ENCODE measurements around the gene BEX1.
A peak's percentile ranks its signal among the peaks of the same experiment; 100 is the strongest.
"Not testable (repeated sequence)": the region's sequence is repeated elsewhere in the genome, so short reads cannot be mapped to it uniquely, and the experiment has no call there.

BEX1 gene

DNA sequence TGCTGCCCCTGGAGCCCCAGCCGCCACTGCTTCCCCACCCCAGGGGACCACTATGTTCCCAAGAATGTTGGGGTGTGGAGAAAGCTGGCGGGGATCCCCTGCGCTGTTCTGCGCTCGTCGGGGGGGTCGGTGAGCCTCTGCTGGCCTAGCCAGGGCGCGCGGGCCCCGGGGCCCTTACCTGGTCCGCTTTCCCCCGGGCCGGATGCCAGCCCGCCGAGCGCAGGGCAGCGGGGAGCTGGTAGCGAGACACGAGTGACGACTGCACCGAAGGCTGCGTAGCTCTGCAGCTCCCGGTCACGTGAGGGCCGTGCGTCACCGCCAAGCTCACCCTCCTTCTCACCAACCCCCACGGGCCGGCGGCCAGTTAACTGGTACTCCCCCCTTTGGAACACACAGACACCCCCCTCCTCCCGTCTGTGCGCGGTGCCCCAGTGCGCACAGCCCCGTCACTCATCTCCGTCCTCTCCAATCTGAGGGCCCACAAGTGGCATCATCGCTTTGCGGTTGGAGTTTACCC lies at the start of gene BEX1:
BEX1 (minus strand) TSS at position 254 of the 517 bp plus-strand sequence. CDS start 897 bp downstream, outside the sequence.
- DNase-seq = peak; percentile 95

- DNase-seq = not testable (repeated sequence)
These were observed 45.5 kb upstream of the BEX1 start for GRCh38 chrX:103109497-103109896.

DNA sequence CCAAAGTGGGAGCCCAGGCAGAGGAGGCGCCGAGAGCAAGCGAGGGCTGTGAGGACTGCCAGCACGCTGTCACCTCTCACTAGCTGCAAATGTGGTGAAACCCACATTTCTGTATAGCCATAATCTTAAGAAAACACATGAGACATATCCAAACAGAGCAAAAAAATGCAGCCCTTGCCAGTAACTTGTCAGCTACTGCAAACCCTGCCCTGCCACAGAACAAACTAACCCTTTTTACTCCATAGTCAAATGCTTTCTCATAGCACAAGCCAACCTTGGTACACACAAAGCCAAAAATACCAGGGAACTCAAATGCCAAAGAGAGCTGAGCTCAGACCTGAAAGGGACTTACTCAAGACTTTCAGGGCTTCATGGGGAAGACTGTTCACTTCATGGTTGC lies 43.9 kb upstream of the BEX1 start:
- DNase-seq = no peak

GRCh38 chrX:103107227-103107737 lies 43.3 kb upstream of the BEX1 start:
- DNase-seq = not testable (repeated sequence)

DNA sequence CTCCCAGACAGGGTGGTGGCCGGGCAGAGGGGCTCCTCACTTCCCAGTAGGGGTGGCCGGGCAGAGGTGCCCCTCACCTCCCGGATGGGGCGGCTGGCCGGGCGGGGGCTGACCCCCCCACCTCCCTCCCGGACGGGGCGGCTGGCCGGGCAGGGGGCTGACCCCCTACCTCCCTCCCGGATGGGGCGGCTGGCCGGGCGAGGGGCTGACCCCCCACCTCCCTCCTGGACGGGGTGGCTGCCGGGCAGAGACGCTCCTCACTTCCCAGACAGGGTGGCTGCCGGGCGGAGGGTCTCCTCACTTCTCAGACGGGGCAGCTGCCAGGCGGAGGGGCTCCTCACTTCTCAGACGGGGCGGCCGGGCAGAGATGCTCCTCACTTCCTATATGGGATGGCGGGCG lies 40.4 kb upstream of the BEX1 start:
- DNase-seq = not testable (repeated sequence)

DNA sequence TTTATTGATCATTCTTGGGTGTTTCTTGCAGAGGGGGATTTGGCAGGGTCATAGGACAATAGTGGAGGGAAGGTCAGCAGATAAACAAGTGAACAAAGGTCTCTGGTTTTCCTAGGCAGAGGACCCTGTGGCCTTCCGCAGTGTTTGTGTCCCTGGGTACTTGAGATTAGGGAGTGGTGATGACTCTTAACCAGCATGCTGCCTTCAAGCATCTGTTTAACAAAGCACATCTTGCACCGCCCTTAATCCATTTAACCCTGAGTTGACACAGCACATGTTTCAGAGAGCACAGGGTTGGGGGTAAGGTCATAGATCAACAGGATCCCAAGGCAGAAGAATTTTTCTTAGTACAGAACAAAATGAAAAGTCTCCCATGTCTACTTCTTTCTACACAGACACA lies 39.9 kb upstream of the BEX1 start:
- not testable (repeated sequence) for DNase-seq

DNA sequence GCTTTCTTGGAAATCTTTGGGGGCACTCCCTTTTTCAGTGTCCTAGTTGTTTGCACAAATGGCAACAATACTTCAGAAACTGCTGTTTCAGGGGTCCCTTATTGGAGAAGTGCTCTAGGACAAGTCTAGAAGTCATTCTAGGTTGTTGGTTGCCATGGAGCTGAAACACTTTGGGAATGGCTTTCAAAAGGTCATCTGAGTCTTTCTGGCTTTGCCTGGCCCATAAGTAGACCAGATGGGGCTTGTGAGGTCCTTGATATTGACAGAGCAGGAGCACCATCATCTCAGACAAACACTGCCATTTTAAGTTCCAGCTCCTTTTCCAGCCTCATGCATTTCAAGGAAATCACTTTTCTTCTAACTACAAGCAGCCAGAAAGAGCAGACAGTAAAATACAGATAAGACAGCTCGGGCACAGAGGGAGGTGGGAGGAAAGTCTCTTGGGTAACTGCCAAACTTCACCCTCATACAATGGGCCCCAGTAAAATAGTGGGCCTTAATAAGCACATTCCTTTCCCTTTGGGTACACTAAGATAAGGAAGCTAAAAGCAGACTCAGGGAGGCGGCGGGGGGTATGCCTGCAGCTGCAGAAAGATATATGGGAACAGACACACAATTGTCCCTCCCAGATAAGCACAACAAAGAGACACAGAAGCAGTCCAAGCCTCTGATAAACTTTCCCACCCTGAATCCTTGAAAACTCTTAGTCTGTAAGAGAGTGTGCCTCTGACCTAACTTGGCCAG lies 37.5 kb upstream of the BEX1 start:
- DNase-seq = no peak

DNA sequence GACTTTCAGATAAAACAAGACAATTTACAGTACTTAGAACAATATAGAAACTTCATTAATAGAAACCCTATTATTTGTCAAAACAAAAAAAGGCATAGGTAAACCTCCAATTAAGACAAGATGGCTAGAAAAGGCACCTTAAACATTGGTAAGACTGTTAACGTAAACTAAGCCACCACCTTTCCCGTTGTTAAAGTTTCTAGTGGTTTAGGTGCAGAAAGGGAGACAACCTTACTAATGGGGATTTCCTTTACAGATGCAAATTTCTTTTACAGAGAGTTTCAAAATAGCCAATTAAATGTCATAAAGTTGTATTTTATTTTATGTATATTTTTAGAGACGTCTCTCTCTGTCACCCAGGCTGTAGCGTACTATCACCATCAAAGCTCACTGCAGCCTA lies 36.5 kb upstream of the BEX1 start:
- no peak for DNase-seq

DNA sequence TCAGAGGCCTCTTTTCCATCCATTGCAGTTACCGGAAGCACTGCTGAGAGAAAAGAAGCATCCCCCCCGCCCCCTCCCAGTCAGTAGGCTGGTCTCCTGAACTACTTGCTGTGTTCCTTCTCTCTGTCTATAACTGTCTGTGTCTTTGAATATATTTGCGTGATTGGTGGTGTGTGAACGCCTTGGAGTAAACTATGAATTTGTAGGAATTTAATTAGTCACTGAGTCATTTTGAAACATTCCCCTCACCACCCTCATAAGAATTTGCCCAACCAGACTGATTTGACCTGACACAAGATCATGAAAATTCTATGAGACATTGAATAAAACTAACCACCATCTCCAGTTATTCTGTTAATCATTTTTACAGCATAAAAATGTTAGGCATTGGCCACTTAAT lies 35.7 kb upstream of the BEX1 start:
- no peak for DNase-seq

DNA sequence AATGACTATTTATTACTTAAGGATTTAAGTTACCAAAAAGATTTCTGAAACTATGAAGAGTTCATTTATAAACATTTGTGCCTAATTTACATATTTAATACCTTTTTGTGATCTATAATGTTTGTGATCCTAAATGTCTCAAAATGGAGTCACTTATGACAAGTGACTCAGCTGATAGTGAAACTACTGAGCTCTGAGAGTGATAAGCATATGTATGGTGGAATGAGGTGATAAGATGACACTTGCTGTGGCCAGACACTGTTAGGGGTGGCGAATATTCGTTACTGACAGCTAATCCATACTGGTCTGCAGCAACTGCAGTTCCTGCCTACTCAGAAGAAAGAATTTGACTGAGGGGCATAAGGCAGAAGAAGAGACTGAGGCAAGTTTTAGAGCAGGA lies 34.5 kb upstream of the BEX1 start:
- no peak for DNase-seq

GRCh38 chrX:103092942-103093341 lies 29.0 kb upstream of the BEX1 start, which contains the start of gene NXF3:
NXF3 (minus strand) TSS chrX:103093143; CDS start chrX:103093023, 120 bp downstream.
- DNase-seq = no peak

DNA sequence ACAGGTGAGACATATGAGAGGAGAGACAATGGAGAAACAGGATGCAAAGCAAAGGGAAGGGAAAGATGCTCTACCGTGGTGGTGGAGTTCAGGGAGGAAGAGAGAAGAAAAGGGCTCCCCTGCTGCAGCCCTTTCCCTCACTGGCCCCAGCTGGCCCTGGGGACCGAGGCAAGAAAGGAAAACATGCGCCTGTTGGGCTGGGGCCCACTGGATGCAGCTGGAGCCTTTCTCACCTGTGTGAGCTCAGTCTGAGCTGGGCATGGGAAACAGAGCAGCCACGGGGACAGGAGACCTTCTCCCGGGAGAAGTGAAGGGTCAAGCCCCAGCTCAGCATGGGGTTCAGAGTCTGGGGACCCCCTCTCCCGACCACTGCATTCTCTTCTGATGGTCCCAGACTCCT lies 17.1 kb upstream of the BEX1 start:
- no peak for DNase-seq

- DNase-seq = no peak
These were observed 9.5 kb upstream of the BEX1 start for GRCh38 chrX:103073467-103073866.

GRCh38 chrX:103066606-103067005 lies 2.6 kb upstream of the BEX1 start:
- DNase-seq = no peak

- peak; percentile 37 for DNase-seq
These were observed 653 bp downstream of the BEX1 start for GRCh38 chrX:103063191-103063845.

DNA sequence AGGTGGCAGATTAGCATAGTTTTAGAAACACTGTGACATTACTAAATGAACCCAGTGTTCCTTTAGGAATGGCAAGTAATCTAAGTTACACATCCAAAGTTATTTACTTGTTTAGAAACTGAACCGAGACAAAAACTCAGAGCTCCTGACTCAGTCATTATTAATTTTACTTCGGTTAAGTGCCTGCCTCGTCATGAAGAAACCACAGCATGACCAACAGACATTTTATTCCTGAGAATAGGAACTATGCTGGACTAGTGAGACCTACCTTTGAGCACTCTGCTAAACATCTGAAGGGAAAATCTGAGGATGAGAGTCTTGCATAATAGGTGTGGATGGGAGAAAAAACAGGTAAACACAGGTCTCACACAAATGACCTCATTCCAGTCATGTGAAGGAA lies 2.5 kb downstream of the BEX1 start:
- DNase-seq = no peak

- no peak for DNase-seq
These were observed 7.1 kb downstream of the BEX1 start for GRCh38 chrX:103056902-103057301.

DNA sequence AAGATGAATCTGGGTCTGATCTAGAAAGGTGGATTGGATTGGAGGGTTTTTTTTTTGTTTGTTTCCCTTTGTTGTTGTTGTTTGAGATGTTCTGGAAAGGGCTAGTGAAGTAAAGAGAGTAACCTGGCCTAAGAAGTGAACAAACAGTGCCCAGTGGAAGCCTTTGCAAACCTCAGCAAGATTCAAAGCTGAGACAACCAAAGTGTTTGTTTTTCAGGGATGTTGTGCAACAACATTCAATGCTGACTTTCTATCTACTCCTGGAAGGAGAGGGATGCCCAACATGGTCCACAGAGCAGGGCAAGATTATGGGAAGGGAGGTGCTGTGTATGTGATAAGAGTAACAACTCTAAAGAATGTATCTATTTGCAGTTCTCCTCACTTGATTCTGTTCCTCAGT lies 11.3 kb downstream of the BEX1 start:
- no peak for DNase-seq

DNA sequence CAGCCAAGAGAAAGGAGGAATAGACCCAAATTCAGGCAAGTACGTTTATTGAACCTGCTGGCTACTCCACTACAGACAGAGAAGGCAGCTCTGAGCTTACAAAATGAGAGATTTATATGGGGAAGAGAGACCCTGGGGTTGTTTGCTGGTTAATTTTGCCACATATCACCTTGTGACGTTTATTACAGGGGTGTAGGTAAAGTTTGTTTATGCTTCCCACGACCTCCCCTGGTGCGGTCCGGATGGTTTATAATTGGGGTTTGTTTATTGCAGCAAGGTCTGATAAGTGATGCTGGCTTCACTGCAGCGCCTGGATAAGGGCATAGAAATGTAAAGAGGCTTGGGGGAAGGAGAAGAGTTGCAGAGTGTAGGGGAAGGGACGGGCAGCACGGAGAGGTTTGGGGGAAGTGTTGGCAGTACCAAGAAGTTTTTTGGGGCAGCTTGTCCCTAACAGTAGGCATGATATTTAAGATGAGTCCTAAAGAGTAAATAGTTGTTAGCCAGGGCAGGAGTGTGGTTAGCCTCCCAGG lies 12.6 kb downstream of the BEX1 start:
- no peak for DNase-seq

DNA sequence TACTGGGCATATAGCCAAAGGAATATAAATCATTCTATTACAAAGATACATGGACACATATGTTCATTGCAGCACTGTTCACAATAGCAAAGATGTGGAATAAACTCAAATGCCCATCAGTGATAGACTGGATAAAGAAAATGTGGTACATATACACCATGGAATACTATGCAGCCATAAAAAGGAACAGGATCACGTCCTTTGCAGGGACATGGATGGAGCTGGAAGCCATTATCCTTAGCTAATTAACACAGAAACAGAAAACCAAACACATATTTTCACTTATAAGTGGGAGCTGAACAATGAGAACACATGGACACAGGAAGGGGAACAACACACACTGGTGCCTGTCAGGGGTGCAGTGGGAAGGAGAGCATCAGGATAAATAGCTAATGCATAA lies 30.6 kb downstream of the BEX1 start:
- not testable (repeated sequence) for DNase-seq

- DNase-seq = no peak
These were observed 46.4 kb downstream of the BEX1 start for GRCh38 chrX:103017542-103017941.

DNA sequence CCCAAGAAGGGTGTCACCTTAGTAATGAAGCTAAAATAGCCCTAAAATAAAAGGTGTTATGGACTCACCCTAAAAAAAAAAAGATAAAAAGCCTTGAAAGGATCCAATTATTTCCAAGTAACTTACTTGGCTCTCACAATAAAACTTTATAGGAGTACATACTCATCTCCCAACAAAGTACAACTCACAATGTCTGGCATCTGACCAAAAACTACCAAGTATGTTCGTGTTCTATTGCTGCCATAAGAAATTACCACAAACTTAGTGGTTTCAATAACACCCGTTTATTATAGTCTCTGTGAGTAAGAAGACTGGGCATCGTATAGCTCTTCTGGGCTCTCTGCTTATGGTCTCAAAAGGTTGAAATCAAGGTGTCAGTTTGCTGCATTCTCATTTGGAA lies 51.0 kb downstream of the BEX1 start:
- DNase-seq = no peak

Data from NCI-H1436 (cell line).